Measurements from ENCODE around the gene HOOK1.
"Not testable (repeated sequence)": the region's sequence is repeated elsewhere in the genome, so short reads cannot be mapped to it uniquely, and the experiment has no call there.

The HOOK1 gene

DNA sequence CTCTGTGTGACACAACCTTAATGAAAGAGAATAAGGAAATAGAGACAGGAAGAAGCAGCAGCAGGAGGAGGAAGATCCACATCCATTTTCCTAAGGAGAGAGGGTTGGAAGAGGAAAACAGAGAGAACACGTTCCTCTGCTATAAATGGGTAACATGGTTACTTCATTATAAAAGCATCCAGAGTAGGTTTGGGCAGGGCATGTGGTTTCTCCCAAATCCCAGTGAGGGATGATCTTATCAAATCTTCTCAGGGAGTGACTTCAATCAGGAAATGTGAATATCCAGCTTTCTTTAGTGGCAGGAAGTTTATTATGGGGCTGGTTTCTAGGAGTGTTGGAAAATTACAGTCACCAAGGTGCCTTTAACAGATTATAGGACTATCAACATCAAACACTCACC, 100.8 kb downstream of the HOOK1 start:
- in situ Hi-C loops (cut with HindIII; ENCODE audit: low pct_ligation_motif_present, low sequenced_read_pairs): no loop called here
- TF ChIP-seq CTCF (IDR thresholded peaks at IDR 0.05; ENCODE audit: low read depth, low read length, missing control alignments): no peak
- no peak overlapping the region for H3K27ac ChIP-seq
- DNase-seq: no peak
- H3K27me3 ChIP-seq (replicated peaks): no peaks in the 10 kb centered on the region
- H3K4me3 ChIP-seq (ENCODE audit: low read depth, low read length): no peak overlapping the region
- no peaks in the 10 kb centered on the region for H3K36me3 ChIP-seq (replicated peaks)

- in situ Hi-C loops (cut with HindIII; ENCODE audit: low pct_ligation_motif_present, low sequenced_read_pairs): no loop called here
- TF ChIP-seq CTCF (IDR thresholded peaks at IDR 0.05; ENCODE audit: low read depth, low read length, missing control alignments): no peak
- Histone ChIP-seq H3K27ac (no peak overlapping the region), H3K27me3 (replicated peaks) (no peaks in the 10 kb centered on the region), H3K36me3 (replicated peaks) (no peaks in the 10 kb centered on the region), H3K4me3 (ENCODE audit: low read depth, low read length) (no peak overlapping the region)
- no peak for DNase-seq
Observed at GRCh38 chr1:59917026-59917784, 102.5 kb downstream of the HOOK1 start.

DNA sequence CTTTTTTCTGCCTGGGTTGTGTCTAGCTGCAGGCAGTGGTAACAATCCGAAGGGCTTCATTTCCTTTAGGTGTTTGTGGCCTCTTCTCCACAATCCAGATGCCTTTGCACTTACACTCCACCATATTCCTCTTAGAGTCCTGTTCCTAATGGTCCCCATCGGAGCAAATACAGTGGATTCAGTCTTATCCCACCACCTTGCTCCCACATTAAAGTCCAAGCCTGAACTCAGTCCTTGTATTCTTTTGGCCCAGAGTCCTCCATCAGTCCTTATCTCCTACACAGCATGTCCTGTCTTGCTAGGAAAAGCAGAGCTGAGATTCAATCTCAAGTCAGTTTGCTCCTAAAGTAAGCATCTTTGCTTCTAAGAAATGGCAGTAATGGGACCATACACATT, 103.0 kb downstream of the HOOK1 start:
- in situ Hi-C loops (cut with HindIII; ENCODE audit: low pct_ligation_motif_present, low sequenced_read_pairs): no loop called here
- Histone ChIP-seq H3K27ac (no peak overlapping the region), H3K36me3 (replicated peaks) (no peaks in the 10 kb centered on the region), H3K27me3 (replicated peaks) (no peaks in the 10 kb centered on the region), H3K4me3 (ENCODE audit: low read depth, low read length) (no peak overlapping the region)
- DNase-seq: no peak
- TF ChIP-seq CTCF (IDR thresholded peaks at IDR 0.05; ENCODE audit: low read depth, low read length, missing control alignments): no peak

GRCh38 chr1:59919746-59920145, 105.0 kb downstream of the HOOK1 start:
- in situ Hi-C loops (cut with HindIII; ENCODE audit: low pct_ligation_motif_present, low sequenced_read_pairs): no loop called here
- H3K27ac ChIP-seq: no peak overlapping the region
- TF ChIP-seq CTCF (IDR thresholded peaks at IDR 0.05; ENCODE audit: low read depth, low read length, missing control alignments): no peak
- H3K4me3 ChIP-seq (ENCODE audit: low read depth, low read length): no peak overlapping the region
- H3K36me3 ChIP-seq (replicated peaks): no peaks in the 10 kb centered on the region
- H3K27me3 ChIP-seq (replicated peaks): no peaks in the 10 kb centered on the region
- no peak for DNase-seq

GRCh38 chr1:59921258-59921899, 106.6 kb downstream of the HOOK1 start:
- DNase-seq; in situ Hi-C loops (cut with HindIII; ENCODE audit: low pct_ligation_motif_present, low sequenced_read_pairs); H3K4me3 ChIP-seq (ENCODE audit: low read depth, low read length): not testable (repeated sequence)

GRCh38 chr1:59924653-59925052, 109.9 kb downstream of the HOOK1 start:
- Histone ChIP-seq H3K4me3 (ENCODE audit: low read depth, low read length) (no peak overlapping the region), H3K27me3 (replicated peaks) (peaks cover 5% of the 10 kb centered on the region), H3K36me3 (replicated peaks) (no peaks in the 10 kb centered on the region), H3K27ac (no peak overlapping the region)
- in situ Hi-C loops (cut with HindIII; ENCODE audit: low pct_ligation_motif_present, low sequenced_read_pairs): no loop called here
- no peak for TF ChIP-seq CTCF (IDR thresholded peaks at IDR 0.05; ENCODE audit: low read depth, low read length, missing control alignments)
- no peak for DNase-seq

More at GRCh38 chr1:59921258-59921899, 106.6 kb downstream of the HOOK1 start:
- not testable (repeated sequence) for H3K27ac ChIP-seq; H3K36me3 ChIP-seq (replicated peaks); H3K27me3 ChIP-seq (replicated peaks)

All from brain microvascular endothelial cell (primary cell).